Measurements from ENCODE around the gene ZNF232. TPM values are rescaled to one million over a fixed set of nuclear protein-coding genes. Genes with fewer than 3 reads are reported as not detected.

The ZNF232 gene
- total and polyA plus RNA-seq, 5 donors: 3.1 to 7.4 (median 4.8) TPM

Other genes starting within 250 kb of the ZNF232 start
- gene C17orf107, start 212.3 kb downstream of the ZNF232 start, total RNA-seq: 1 to 10 TPM; 2.7 to 3.3 (median 2.8) TPM
- gene C17orf107, start 212.3 kb downstream of the ZNF232 start, polyA plus RNA-seq: 3.6 TPM
- gene CHRNE, start 208.8 kb downstream of the ZNF232 start, total RNA-seq: 100 to 1,000 TPM in 1 of 4 donors, 10 to 100 TPM in 3; 57.6 to 106 (median 68.9) TPM
- gene CHRNE, start 208.8 kb downstream of the ZNF232 start, polyA plus RNA-seq: 63.6 TPM
- gene GP1BA, start 179.6 kb downstream of the ZNF232 start, total RNA-seq: under 1 TPM in 1 of 4 donors, not detected in 3; 0.23 TPM
- gene GP1BA, start 179.6 kb downstream of the ZNF232 start, polyA plus RNA-seq: 0.16 TPM
- gene SLC25A11, start 171.8 kb downstream of the ZNF232 start, total RNA-seq: 100 to 1,000 TPM; 162 to 230 (median 202) TPM
- 200 TPM for gene SLC25A11, start 171.8 kb downstream of the ZNF232 start, polyA plus RNA-seq
- 100 to 1,000 TPM in 1 of 4 donors, 10 to 100 TPM in 3; 76.6 to 108 (median 87.5) TPM for gene RNF167, start 171.6 kb downstream of the ZNF232 start, total RNA-seq
- gene RNF167, start 171.6 kb downstream of the ZNF232 start, polyA plus RNA-seq: 124 TPM
- gene PFN1, start 163.3 kb downstream of the ZNF232 start, total RNA-seq: 100 to 1,000 TPM; 148 to 229 (median 201) TPM
- gene PFN1, start 163.3 kb downstream of the ZNF232 start, polyA plus RNA-seq: 180 TPM
- gene ENO3, start 160.8 kb downstream of the ZNF232 start, total RNA-seq: 100 to 1,000 TPM; 198 to 695 (median 246) TPM
- 455 TPM for gene ENO3, start 160.8 kb downstream of the ZNF232 start, polyA plus RNA-seq
- gene SPAG7, start 144.1 kb downstream of the ZNF232 start, total RNA-seq: 100 to 1,000 TPM; 106 to 133 (median 117) TPM
- 164 TPM for gene SPAG7, start 144.1 kb downstream of the ZNF232 start, polyA plus RNA-seq
- gene CAMTA2, start 124.2 kb downstream of the ZNF232 start, total RNA-seq: 10 to 100 TPM; 35.3 to 44.4 (median 40.3) TPM
- 43.5 TPM for gene CAMTA2, start 124.2 kb downstream of the ZNF232 start, polyA plus RNA-seq
- 1 to 10 TPM; 2.2 to 3.8 (median 3.2) TPM for gene INCA1, start 114.4 kb downstream of the ZNF232 start, total RNA-seq
- gene INCA1, start 114.4 kb downstream of the ZNF232 start, polyA plus RNA-seq: 5.0 TPM
- 100 to 1,000 TPM; 519 to 727 (median 570) TPM for gene KIF1C, start 113.9 kb downstream of the ZNF232 start, total RNA-seq
- gene KIF1C, start 113.9 kb downstream of the ZNF232 start, polyA plus RNA-seq: 406 TPM
- gene SLC52A1, start 76.5 kb downstream of the ZNF232 start, total RNA-seq: not detected
- gene SLC52A1, start 76.5 kb downstream of the ZNF232 start, polyA plus RNA-seq: not detected
- 10 to 100 TPM; 11.7 to 14.2 (median 12.0) TPM for gene ZFP3, start 33.4 kb downstream of the ZNF232 start, total RNA-seq
- gene ZFP3, start 33.4 kb downstream of the ZNF232 start, polyA plus RNA-seq: 5.4 TPM
- gene USP6, start 4.2 kb upstream of the ZNF232 start, total RNA-seq: under 1 TPM in 3 of 4 donors, not detected in 1; 0.06 to 0.20 (median 0.09) TPM
- gene USP6, start 4.2 kb upstream of the ZNF232 start, polyA plus RNA-seq: under 0.01 TPM
- 1 to 10 TPM; 6.8 to 8.2 (median 7.8) TPM for gene ZNF594, start 80.0 kb upstream of the ZNF232 start, total RNA-seq
- gene ZNF594, start 80.0 kb upstream of the ZNF232 start, polyA plus RNA-seq: 2.4 TPM
- 1 to 10 TPM; 1.9 to 3.7 (median 2.8) TPM for gene SCIMP, start 123.0 kb upstream of the ZNF232 start, total RNA-seq
- gene SCIMP, start 123.0 kb upstream of the ZNF232 start, polyA plus RNA-seq: 0.38 TPM
- gene RABEP1, start 170.4 kb upstream of the ZNF232 start, total RNA-seq: 10 to 100 TPM; 46.1 to 53.2 (median 47.6) TPM
- gene RABEP1, start 170.4 kb upstream of the ZNF232 start, polyA plus RNA-seq: 18.6 TPM